Astrocyte of the hippocampus (primary cell): ENCODE measurements around the gene ATF7IP2.
A peak's percentile ranks its signal among the peaks of the same experiment; 100 is the strongest.
"Not testable (repeated sequence)": the region's sequence is repeated elsewhere in the genome, so short reads cannot be mapped to it uniquely, and the experiment has no call there.

Experiments used
- DNase-seq: peaks from one replicate; pipeline ENCODE4 v3.0.0; 2011; ENCODE audit warnings: low read depth, low spot score

The ATF7IP2 gene

GRCh38 chr16:10385725-10386516 lies at the start of gene ATF7IP2:
Gene ATF7IP2, plus strand, starts transcription at chr16:10386061. Its CDS starts 44,560 bp downstream, at chr16:10430621.
- peak; percentile 96 for DNase-seq

- DNase-seq, result peak; percentile 26
These were observed 47.4 kb upstream of the ATF7IP2 start for GRCh38 chr16:10338426-10338825.

GRCh38 chr16:10339777-10340732 lies 45.8 kb upstream of the ATF7IP2 start:
- no peak for DNase-seq

- no peak for DNase-seq
These were observed 42.6 kb upstream of the ATF7IP2 start for GRCh38 chr16:10343124-10343760.

GRCh38 chr16:10344699-10345098 lies 41.2 kb upstream of the ATF7IP2 start:
- DNase-seq, result not testable (repeated sequence)

GRCh38 chr16:10345629-10346028 lies 40.2 kb upstream of the ATF7IP2 start:
- DNase-seq, result no peak

- DNase-seq, result no peak
These were observed 36.0 kb upstream of the ATF7IP2 start for GRCh38 chr16:10349851-10350250.

- no peak for DNase-seq
These were observed 33.6 kb upstream of the ATF7IP2 start for GRCh38 chr16:10352262-10352661.

GRCh38 chr16:10355589-10355988 lies 30.3 kb upstream of the ATF7IP2 start:
- no peak for DNase-seq

- DNase-seq, result no peak
These were observed 28.7 kb upstream of the ATF7IP2 start for GRCh38 chr16:10356870-10357842.

GRCh38 chr16:10361747-10362076 lies 24.1 kb upstream of the ATF7IP2 start:
- DNase-seq, result not testable (repeated sequence)

GRCh38 chr16:10362077-10362863 lies 23.6 kb upstream of the ATF7IP2 start:
- no peak for DNase-seq

GRCh38 chr16:10362864-10363197 lies 23.0 kb upstream of the ATF7IP2 start:
- DNase-seq, result not testable (repeated sequence)

- DNase-seq, result not testable (repeated sequence)
These were observed 19.2 kb upstream of the ATF7IP2 start for GRCh38 chr16:10366619-10367018.

GRCh38 chr16:10367616-10368188 lies 18.2 kb upstream of the ATF7IP2 start:
- no peak for DNase-seq

- DNase-seq, result peak; percentile 36
These were observed 16.8 kb upstream of the ATF7IP2 start for GRCh38 chr16:10368969-10369551.

GRCh38 chr16:10370096-10370726 lies 15.7 kb upstream of the ATF7IP2 start:
- no peak for DNase-seq

- no peak for DNase-seq
These were observed 14.3 kb upstream of the ATF7IP2 start for GRCh38 chr16:10371592-10371991.

- DNase-seq, result no peak
These were observed 12.3 kb upstream of the ATF7IP2 start for GRCh38 chr16:10373556-10373955.
